ENCODE results near the gene GTF2IRD1. TPM values are rescaled to one million over a fixed set of nuclear protein-coding genes. Genes with fewer than 3 reads are reported as not detected.
A peak's percentile ranks its signal among the peaks of the same experiment; 100 is the strongest.

GTF2IRD1 gene
- total RNA-seq, 2 donors from 2014 or later = 18.3 to 29.5 TPM

DNA sequence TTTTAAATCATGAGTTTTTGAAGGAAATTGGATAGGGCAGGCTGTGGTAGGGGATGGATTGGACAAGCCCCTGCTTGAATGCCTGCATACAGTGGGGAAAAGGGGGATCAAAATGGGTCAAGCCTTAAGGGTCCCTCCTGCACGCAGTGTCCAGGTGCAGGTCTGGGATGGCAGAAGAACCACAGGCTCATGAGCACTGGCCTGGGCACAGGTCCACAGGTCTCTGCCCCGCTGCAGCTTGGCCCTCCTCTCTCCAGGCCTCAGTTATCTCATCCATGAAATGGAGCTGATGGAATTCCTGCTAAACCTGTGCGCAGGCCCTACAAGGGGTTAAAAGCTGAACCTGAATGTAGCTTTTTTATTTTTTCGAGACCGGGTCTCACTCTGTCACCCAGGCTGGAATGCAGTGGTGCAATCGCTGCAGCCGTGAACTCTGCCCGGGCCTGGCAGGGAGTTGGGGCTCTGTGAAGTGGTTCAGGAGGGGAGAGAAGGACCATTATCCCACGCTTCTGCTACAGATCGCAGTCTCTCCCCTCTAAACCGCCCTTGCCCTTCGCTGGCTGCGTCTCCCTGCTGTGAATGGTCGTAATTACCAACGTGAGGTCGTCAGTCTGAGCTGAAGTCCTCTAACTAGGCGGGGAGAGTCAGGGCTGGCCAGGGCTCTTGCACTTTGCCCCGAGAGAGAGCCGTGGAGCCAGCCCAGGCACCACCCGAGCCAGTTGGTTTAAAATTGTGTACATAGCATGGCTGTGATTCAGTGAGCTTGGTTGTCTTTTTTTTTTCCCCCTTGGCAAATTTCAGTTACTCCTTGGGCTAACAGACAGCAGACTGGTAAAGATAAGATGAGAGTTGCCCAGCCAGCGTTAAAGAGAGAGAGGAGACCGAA lies 126.3 kb downstream of the GTF2IRD1 start:
- H3K27ac ChIP-seq = peak overlapping the region; percentile 60
- H3K27me3 ChIP-seq = no peaks in the 10 kb centered on the region
- H3K36me3 ChIP-seq = no peaks in the 10 kb centered on the region
- no peaks in the 10 kb centered on the region for H3K9me3 ChIP-seq
- H3K9ac ChIP-seq (ENCODE audit: low read depth in 2 of 2, low read length in 2 of 2) = peak overlapping the region; percentile 43 to 70
- no peak for TF ChIP-seq CTCF (IDR thresholded peaks at IDR 0.05)
- no peak overlapping the region for H3K4me3 ChIP-seq
- DNase-seq = peak; percentile 89
- intact Hi-C loops (cut with DNase I) = no loop called here
- peaks cover 5% of the 10 kb centered on the region for H3K4me1 ChIP-seq

GRCh38 chr7:74581916-74582440 lies 128.3 kb downstream of the GTF2IRD1 start:
- Histone ChIP-seq H3K9me3 (no peaks in the 10 kb centered on the region), H3K4me1 (peaks cover 5% of the 10 kb centered on the region), H3K9ac (ENCODE audit: low read depth in 2 of 2, low read length in 2 of 2) (no peak overlapping the region), H3K36me3 (no peaks in the 10 kb centered on the region), H3K27ac (no peak overlapping the region), H3K27me3 (no peaks in the 10 kb centered on the region), H3K4me3 (no peak overlapping the region)
- no peak for TF ChIP-seq CTCF (IDR thresholded peaks at IDR 0.05)
- intact Hi-C loops (cut with DNase I) = no loop called here
- no peak for DNase-seq

DNA sequence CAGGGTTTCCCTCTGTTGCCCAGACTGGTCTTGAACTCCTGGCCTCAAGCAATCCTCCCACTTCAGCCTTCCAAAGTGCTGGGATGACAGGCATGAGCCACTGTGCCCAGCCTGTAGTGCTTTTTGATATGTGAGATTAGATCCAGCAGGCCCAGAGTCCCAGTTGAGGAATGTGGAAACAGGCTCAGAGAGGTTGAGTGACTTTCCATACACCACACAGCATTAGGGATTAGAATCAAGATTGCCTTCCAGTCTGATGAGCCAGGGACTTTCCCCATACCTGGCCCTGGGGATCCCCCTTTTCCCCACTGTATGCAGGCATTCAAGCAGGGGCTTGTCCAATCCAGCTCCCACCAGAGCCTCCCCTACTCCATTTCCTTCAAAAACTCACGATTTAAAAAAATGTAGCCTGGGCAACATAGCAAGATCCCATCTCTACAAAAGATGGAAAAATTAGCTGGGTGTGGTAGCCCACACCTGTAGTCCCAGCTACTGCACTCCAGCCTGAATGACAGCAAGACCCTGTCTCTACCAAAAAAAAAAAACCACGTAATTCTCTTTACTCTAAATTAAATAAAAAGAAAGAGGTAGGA lies 128.8 kb downstream of the GTF2IRD1 start:
- no peaks in the 10 kb centered on the region for H3K36me3 ChIP-seq
- no peak for TF ChIP-seq CTCF (IDR thresholded peaks at IDR 0.05)
- intact Hi-C loops (cut with DNase I) = no loop called here
- H3K4me3 ChIP-seq = no peak overlapping the region
- no peak overlapping the region for H3K27ac ChIP-seq
- DNase-seq = no peak
- H3K9me3 ChIP-seq = no peaks in the 10 kb centered on the region
- H3K4me1 ChIP-seq = peaks cover 5% of the 10 kb centered on the region
- no peaks in the 10 kb centered on the region for H3K27me3 ChIP-seq
- H3K9ac ChIP-seq (ENCODE audit: low read depth in 2 of 2, low read length in 2 of 2) = no peak overlapping the region

- no peaks in the 10 kb centered on the region for H3K9me3 ChIP-seq
- DNase-seq = no peak
- intact Hi-C loops (cut with DNase I) = no loop called here
- no peak overlapping the region for H3K4me3 ChIP-seq
- H3K4me1 ChIP-seq = peaks cover 5% of the 10 kb centered on the region
- TF ChIP-seq CTCF (IDR thresholded peaks at IDR 0.05) = no peak
- H3K36me3 ChIP-seq = no peaks in the 10 kb centered on the region
- H3K27me3 ChIP-seq = no peaks in the 10 kb centered on the region
- no peak overlapping the region for H3K27ac ChIP-seq
- H3K9ac ChIP-seq (ENCODE audit: low read depth in 2 of 2, low read length in 2 of 2) = peak overlapping the region in 1 of 2 donors; percentile 24
Measured at GRCh38 chr7:74583630-74584029, 129.9 kb downstream of the GTF2IRD1 start.

GRCh38 chr7:74584160-74584954 lies 130.7 kb downstream of the GTF2IRD1 start:
- no peaks in the 10 kb centered on the region for H3K9me3 ChIP-seq
- H3K9ac ChIP-seq (ENCODE audit: low read depth in 2 of 2, low read length in 2 of 2) = no peak overlapping the region
- intact Hi-C loops (cut with DNase I) = no loop called here
- H3K4me3 ChIP-seq = no peak overlapping the region
- no peaks in the 10 kb centered on the region for H3K27me3 ChIP-seq
- H3K4me1 ChIP-seq = no peaks in the 10 kb centered on the region
- TF ChIP-seq CTCF (IDR thresholded peaks at IDR 0.05) = no peak
- DNase-seq = peak; percentile 42
- no peaks in the 10 kb centered on the region for H3K36me3 ChIP-seq
- no peak overlapping the region for H3K27ac ChIP-seq
